NCI-H446 (cell line): ENCODE measurements around the gene ATG16L1.
"Not testable (repeated sequence)": the region's sequence is repeated elsewhere in the genome, so short reads cannot be mapped to it uniquely, and the experiment has no call there.

ENCODE experiments used
- DNase-seq, 2 experiments: peaks; one replicate each; lab custom pipeline; 2025; lab: John Stamatoyannopoulos, UW

Gene ATG16L1

GRCh38 chr2:233331536-233331935 lies 80.1 kb downstream of the ATG16L1 start:
- no peak for DNase-seq

- no peak for DNase-seq
Measured at GRCh38 chr2:233332125-233332524, 80.7 kb downstream of the ATG16L1 start.

- DNase-seq = no peak
Measured at GRCh38 chr2:233334915-233335314, 83.4 kb downstream of the ATG16L1 start.

- DNase-seq = not testable (repeated sequence)
Measured at GRCh38 chr2:233336091-233336490, 84.6 kb downstream of the ATG16L1 start.

- no peak for DNase-seq
Measured at GRCh38 chr2:233336541-233336940, 85.1 kb downstream of the ATG16L1 start.

GRCh38 chr2:233338046-233338445 lies 86.6 kb downstream of the ATG16L1 start:
- DNase-seq = no peak

GRCh38 chr2:233338812-233339368 lies 87.4 kb downstream of the ATG16L1 start:
- DNase-seq = no peak

- no peak for DNase-seq
Measured at GRCh38 chr2:233339427-233339826, 88.0 kb downstream of the ATG16L1 start.

- no peak for DNase-seq
Measured at GRCh38 chr2:233341296-233341695, 89.8 kb downstream of the ATG16L1 start.

GRCh38 chr2:233342301-233342700 lies 90.8 kb downstream of the ATG16L1 start:
- no peak for DNase-seq

GRCh38 chr2:233343171-233343705 lies 91.8 kb downstream of the ATG16L1 start:
- no peak for DNase-seq
